HepG2 (cell line): ENCODE measurements around the gene CRAT. TPM values are rescaled to one million over a fixed set of nuclear protein-coding genes. Genes with fewer than 3 reads are reported as not detected.

Source experiments
- ARNT2 ChIP-seq: sonication (generic); formaldehyde crosslinking; IDR thresholded peaks from 2 replicates; pipeline ENCODE4 v1.8.0; 2022; ENCODE audit warnings: mild to moderate bottlenecking, low read depth, missing genetic modification reagents, moderate library complexity
- GPN1 ChIP-seq: sonication (generic); formaldehyde crosslinking; IDR thresholded peaks from 2 replicates; pipeline ENCODE4 v1.5.1; 2020; ENCODE audit warnings: missing genetic modification reagents, borderline replicate concordance
- JARID2 ChIP-seq: sonication (generic); formaldehyde crosslinking; IDR thresholded peaks from 2 replicates; pipeline ENCODE4 v1.8.1; 2023; ENCODE audit warnings: missing genetic modification reagents, inconsistent platforms; ENCODE audit not compliant: insufficient replicate concordance
- KDM2A ChIP-seq: sonication (generic); formaldehyde crosslinking; IDR thresholded peaks from 2 replicates; pipeline ENCODE4 v1.4.0; 2020; ENCODE audit warnings: low read depth, missing genetic modification reagents, borderline replicate concordance
- KLF6 ChIP-seq: IDR thresholded peaks from 2 replicates; pipeline ENCODE4 v1.8.0; 2016; ENCODE audit warnings: missing biosample characterization, missing genetic modification reagents
- NONO ChIP-seq, 2 experiments: fragments of 450-650 bp in 1 of 2; sonication (generic) in 1 of 2; formaldehyde crosslinking in 1 of 2; IDR thresholded peaks in 1 of 2; conservative IDR thresholded peaks in 1 of 2; 2 replicates each; pipeline versions ENCODE4 v1.6.1 to v1.8.0; 2017 to 2022; ENCODE audit warnings: mild to moderate bottlenecking in 1 of 2, missing genetic modification reagents in 1 of 2, moderate library complexity in 1 of 2
- RBAK ChIP-seq: sonication (generic); formaldehyde crosslinking; IDR thresholded peaks from 2 replicates; pipeline ENCODE4 v1.5.1; 2020; ENCODE audit warnings: mild to moderate bottlenecking, missing genetic modification reagents
- RXRA ChIP-seq: sonication (generic); formaldehyde crosslinking; IDR thresholded peaks from 2 replicates; pipeline ENCODE4 v1.5.1; 2020; ENCODE audit warnings: missing genetic modification reagents
- SMC3 ChIP-seq: IDR thresholded peaks from 2 replicates; pipeline ENCODE4 v1.6.1; 2011; ENCODE audit warnings: low read length, improper control_type of control experiment
- ZIK1 ChIP-seq: sonication (generic); formaldehyde crosslinking; IDR thresholded peaks from 2 replicates; pipeline ENCODE4 v1.5.0; 2020; ENCODE audit warnings: mild to moderate bottlenecking, low read depth, missing genetic modification reagents, borderline replicate concordance
- ZNF225 ChIP-seq: sonication (generic); formaldehyde crosslinking; IDR thresholded peaks from 2 replicates; pipeline ENCODE4 v1.4.0; 2020; ENCODE audit warnings: mild to moderate bottlenecking, missing genetic modification reagents
- polyA plus RNA-seq, 8 experiments: library from polyadenylated mRNA; depleted of rRNA in 3 of 8; stranded (reverse) in 7 of 8; unstranded in 1 of 8; fragments of >200 nt; fragmentation: Illumina TruSeq in 4 of 8; extraction: Trizol in 4 of 8; gene quantifications; 2 replicates each; pipeline versions ENCODE4 v1.2.1 to v1.2.3, GENCODE V29; 2011 to 2016; ENCODE audit warnings: low read depth in 4 of 8, missing spikeins in 1 of 8, mixed read lengths in 1 of 8; ENCODE audit not compliant: insufficient read depth in 1 of 8
- total RNA-seq, 5 experiments: library from RNA; depleted of rRNA; stranded (reverse); fragments of >200 nt; fragmentation: Illumina TruSeq; extraction: Trizol; gene quantifications; 2 replicates each; pipeline ENCODE4 v1.2.3, GENCODE V29; 2016; ENCODE audit warnings: low read depth in 1 of 5
- TF ChIP-seq, protein P1 (sequence below): sonication (generic); formaldehyde crosslinking; IDR thresholded peaks from 2 replicates; pipeline ENCODE4 v1.4.0; 2020; ENCODE audit warnings: missing genetic modification reagents, borderline replicate concordance
- TF ChIP-seq, protein P2 (sequence below): sonication (generic); formaldehyde crosslinking; IDR thresholded peaks from 2 replicates; pipeline ENCODE4 v1.4.0; 2020; ENCODE audit warnings: missing genetic modification reagents
- TF ChIP-seq, protein P3 (sequence below), 2 experiments: sonication (generic) in 1 of 2; formaldehyde crosslinking in 1 of 2; IDR thresholded peaks; 2 replicates each; pipeline versions ENCODE4 v1.4.0 to v1.6.1; 2016 to 2020; ENCODE audit warnings: borderline replicate concordance in 1 of 2, low read depth in 1 of 2, mild to moderate bottlenecking in 1 of 2, missing genetic modification reagents in 1 of 2

The CRAT gene
- total and polyA plus RNA-seq, 2 of the 13 experiments (the other 11 are each of a cell fraction or from before 2014, with no cell fraction given) = 26.1 to 26.6 TPM

DNA sequence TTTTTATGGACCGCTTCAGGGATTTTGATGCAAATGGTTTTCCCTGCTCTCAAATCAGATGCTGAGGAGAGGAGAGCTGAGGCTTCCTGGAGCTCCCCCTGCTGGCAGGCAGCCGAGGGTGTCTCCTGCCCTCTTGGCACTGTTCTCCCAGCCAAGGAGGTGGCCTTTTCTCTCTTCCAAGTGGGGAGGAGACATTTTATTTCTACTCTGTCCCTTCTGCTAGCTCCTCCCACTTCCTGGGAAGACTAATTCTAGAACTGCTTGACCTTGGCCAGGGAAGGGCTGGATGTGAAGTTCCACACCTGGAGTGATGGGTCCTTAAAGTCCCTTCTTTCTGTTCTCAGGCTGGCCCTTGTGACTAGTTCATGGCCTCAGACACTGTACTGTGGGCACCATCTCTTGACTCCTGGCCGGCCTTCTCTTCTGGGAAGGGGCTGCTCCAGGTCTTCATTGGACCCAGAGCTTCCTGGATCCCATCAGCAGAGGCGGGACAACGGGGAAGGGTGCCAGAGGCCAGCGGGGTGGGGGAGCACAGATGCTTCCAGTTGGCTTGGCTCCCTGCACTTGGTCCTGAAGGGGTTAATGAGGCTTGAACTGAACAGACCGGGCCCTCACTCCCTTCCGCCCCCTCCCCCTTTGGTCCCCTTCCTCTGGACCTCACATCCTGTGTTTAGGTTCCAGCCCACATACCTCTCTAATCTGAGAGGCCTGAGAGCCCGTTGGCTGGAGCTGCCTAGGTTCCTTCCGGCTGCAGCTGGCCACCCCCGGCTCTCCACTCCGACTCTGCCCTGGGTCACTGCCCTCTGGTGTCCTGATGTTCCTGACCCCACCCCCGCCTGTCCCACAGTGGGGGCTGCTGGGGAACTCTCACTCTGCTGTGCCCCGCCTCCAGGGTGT is 32.7 kb upstream of the CRAT start (continued):
- TF ChIP-seq, protein P1, sequence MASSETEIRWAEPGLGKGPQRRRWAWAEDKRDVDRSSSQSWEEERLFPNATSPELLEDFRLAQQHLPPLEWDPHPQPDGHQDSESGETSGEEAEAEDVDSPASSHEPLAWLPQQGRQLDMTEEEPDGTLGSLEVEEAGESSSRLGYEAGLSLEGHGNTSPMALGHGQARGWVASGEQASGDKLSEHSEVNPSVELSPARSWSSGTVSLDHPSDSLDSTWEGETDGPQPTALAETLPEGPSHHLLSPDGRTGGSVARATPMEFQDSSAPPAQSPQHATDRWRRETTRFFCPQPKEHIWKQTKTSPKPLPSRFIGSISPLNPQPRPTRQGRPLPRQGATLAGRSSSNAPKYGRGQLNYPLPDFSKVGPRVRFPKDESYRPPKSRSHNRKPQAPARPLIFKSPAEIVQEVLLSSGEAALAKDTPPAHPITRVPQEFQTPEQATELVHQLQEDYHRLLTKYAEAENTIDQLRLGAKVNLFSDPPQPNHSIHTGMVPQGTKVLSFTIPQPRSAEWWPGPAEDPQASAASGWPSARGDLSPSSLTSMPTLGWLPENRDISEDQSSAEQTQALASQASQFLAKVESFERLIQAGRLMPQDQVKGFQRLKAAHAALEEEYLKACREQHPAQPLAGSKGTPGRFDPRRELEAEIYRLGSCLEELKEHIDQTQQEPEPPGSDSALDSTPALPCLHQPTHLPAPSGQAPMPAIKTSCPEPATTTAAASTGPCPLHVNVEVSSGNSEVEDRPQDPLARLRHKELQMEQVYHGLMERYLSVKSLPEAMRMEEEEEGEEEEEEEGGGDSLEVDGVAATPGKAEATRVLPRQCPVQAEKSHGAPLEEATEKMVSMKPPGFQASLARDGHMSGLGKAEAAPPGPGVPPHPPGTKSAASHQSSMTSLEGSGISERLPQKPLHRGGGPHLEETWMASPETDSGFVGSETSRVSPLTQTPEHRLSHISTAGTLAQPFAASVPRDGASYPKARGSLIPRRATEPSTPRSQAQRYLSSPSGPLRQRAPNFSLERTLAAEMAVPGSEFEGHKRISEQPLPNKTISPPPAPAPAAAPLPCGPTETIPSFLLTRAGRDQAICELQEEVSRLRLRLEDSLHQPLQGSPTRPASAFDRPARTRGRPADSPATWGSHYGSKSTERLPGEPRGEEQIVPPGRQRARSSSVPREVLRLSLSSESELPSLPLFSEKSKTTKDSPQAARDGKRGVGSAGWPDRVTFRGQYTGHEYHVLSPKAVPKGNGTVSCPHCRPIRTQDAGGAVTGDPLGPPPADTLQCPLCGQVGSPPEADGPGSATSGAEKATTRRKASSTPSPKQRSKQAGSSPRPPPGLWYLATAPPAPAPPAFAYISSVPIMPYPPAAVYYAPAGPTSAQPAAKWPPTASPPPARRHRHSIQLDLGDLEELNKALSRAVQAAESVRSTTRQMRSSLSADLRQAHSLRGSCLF (CRISPR knock-in tag) = no peak
- TF ChIP-seq GPN1 (CRISPR knock-in tag) (no peak), KDM2A (CRISPR knock-in tag) (peak; percentile 32; the same call in 1 of the 2 replicates), NONO (IDR thresholded peaks at IDR 0.05) (no peak), NONO (CRISPR knock-in tag; conservative IDR thresholded peaks at IDR 0.05) (no peak), SMC3 (peak; percentile 46), ARNT2 (CRISPR knock-in tag) (no peak), KLF6 (CRISPR knock-in tag) (no peak), RXRA (no peak), JARID2 (CRISPR knock-in tag) (no peak), RBAK (CRISPR knock-in tag) (no peak), ZNF225 (CRISPR knock-in tag) (no peak), ZIK1 (no peak)
- TF ChIP-seq, protein P2, sequence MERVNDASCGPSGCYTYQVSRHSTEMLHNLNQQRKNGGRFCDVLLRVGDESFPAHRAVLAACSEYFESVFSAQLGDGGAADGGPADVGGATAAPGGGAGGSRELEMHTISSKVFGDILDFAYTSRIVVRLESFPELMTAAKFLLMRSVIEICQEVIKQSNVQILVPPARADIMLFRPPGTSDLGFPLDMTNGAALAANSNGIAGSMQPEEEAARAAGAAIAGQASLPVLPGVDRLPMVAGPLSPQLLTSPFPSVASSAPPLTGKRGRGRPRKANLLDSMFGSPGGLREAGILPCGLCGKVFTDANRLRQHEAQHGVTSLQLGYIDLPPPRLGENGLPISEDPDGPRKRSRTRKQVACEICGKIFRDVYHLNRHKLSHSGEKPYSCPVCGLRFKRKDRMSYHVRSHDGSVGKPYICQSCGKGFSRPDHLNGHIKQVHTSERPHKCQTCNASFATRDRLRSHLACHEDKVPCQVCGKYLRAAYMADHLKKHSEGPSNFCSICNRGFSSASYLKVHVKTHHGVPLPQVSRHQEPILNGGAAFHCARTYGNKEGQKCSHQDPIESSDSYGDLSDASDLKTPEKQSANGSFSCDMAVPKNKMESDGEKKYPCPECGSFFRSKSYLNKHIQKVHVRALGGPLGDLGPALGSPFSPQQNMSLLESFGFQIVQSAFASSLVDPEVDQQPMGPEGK (CRISPR knock-in tag) = peak; percentile 53; the same call in 1 of the 2 replicates
- TF ChIP-seq, protein P3, sequence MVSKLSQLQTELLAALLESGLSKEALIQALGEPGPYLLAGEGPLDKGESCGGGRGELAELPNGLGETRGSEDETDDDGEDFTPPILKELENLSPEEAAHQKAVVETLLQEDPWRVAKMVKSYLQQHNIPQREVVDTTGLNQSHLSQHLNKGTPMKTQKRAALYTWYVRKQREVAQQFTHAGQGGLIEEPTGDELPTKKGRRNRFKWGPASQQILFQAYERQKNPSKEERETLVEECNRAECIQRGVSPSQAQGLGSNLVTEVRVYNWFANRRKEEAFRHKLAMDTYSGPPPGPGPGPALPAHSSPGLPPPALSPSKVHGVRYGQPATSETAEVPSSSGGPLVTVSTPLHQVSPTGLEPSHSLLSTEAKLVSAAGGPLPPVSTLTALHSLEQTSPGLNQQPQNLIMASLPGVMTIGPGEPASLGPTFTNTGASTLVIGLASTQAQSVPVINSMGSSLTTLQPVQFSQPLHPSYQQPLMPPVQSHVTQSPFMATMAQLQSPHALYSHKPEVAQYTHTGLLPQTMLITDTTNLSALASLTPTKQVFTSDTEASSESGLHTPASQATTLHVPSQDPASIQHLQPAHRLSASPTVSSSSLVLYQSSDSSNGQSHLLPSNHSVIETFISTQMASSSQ (IDR thresholded peaks at IDR 0.05; ENCODE audit: low read depth) = no peak
- TF ChIP-seq, protein P3 (CRISPR knock-in tag; IDR thresholded peaks at IDR 0.05; ENCODE audit: borderline replicate concordance) = peak; percentile 18; the same call in 1 of the 2 replicates
